COLO668 (cell line): Measurements from ENCODE around the gene PNP.

Source experiments
- DNase-seq: peaks from one replicate; lab custom pipeline; 2025; ENCODE audit not compliant: unreplicated experiment; lab: John Stamatoyannopoulos, UW

The PNP gene

DNA sequence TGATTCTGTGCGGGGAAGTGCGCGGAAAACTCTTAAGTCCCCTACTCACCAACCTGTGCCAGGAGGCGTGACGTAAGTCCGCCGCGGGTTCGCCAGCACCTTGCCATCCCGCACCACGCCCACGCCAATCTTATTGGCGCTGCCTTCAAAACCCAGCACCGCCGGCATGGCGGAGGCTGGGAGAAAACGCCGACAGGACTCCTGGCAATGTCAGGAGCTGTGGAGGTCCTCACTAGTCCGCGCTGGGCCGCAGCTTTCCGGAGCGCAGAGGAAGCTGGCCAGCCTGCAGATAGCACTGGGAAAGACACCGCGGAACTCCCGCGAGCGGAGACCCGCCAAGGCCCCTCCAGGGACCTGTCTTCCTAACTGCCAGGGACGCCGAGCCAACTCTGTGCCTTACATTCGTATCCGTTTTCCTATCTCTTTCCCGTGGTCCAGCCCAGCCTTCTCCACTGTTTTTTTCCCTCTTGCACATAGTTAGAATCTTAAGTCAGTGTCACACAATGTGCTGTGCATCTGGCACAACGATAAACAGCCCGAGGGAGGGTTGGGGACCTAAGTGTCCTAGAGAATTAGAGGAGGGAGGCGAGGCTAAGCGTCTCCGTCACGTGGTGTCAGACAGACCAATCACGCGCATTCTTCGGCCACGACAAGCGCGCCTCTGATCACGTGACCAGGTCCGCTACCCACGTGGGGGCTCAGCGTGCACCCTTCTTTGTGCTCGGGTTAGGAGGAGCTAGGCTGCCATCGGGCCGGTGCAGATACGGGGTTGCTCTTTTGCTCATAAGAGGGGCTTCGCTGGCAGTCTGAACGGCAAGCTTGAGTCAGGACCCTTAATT is 14.5 kb upstream of the PNP start, which contains the start of the genes APEX1 and OSGEP:
TSS of gene APEX1 (plus strand) at position 711 of the 839 bp plus-strand sequence. CDS start 420 bp downstream, outside the sequence.
TSS of gene OSGEP (minus strand) at position 297 of the 839 bp plus-strand sequence. CDS start at position 168, 129 bp downstream.
- DNase-seq: peak; percentile 99

DNA sequence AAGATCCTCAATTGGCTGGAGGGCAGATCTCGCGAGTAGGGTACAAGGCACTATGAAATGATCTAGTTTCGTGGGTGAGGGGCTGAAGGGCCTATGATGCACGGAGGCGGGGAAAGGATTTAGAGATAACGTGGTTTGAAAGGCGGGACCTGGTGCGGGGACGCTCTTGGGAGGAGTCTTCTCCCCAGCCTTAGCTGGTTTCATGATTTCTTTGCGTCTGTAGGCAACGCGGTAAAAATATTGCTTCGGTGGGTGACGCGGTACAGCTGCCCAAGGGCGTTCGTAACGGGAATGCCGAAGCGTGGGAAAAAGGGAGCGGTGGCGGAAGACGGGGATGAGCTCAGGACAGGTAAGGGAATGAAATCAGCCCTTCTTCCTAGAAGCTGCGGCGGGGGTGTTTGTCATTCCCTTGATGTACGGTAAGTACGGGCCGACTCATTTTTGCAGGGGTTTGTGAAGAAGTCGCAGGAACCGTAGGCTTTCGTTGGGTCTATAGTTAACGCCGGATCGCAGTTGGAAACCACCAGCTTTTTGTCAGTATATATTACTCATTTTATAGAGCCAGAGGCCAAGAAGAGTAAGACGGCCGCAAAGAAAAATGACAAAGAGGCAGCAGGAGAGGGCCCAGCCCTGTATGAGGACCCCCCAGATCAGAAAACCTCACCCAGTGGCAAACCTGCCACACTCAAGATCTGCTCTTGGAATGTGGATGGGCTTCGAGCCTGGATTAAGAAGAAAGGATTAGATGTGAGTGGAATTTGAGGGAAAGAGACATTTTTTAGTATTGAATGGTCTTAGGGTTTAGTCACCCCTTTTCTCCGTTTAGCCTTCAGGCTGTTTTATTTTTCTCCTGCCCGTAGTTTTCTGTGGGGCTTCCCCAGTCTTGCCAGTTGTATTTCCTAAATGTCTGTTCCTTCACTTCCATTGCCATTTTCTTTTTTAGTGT is 13.6 kb upstream of the PNP start:
- DNase-seq: no peak

DNA sequence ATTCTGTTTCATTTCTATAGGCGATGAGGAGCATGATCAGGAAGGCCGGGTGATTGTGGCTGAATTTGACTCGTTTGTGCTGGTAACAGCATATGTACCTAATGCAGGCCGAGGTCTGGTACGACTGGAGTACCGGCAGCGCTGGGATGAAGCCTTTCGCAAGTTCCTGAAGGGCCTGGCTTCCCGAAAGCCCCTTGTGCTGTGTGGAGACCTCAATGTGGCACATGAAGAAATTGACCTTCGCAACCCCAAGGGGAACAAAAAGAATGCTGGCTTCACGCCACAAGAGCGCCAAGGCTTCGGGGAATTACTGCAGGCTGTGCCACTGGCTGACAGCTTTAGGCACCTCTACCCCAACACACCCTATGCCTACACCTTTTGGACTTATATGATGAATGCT is 12.2 kb upstream of the PNP start:
- no peak for DNase-seq

DNA sequence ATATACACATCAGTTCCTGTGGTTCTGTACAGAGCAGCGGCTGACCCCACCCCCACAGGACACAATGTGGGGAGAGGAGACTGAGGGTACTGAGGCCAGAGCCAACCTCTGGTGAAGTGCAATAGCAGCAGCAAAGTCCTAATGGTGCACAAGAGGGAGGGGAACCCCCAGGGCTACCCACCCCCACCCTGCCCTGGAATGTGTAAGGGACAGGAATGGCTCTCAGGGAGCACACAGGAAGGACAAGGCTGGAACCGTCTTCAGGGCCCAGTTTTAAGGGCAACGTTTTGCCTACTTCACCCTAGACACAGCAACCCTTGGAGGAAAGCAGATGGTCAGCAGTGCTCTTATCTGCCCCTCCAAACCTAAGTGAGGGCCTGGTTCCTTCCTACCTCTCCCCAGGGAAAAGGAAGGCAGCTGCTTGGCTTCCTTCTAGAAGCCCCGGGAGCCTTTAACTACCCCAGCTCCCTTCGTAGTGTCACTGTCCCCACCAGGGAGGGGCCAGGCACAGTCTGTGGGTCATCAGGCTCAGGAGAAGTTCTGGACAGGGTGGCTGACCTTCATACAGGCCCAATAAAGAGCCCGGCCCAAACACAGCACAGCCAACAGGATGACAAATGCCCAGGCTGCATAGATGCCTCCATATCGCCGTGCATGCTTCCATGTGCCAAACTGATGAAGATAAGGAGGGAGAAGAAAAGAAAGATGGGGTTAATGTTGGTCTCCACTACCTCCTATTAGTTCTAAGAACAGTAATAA is 11.0 kb upstream of the PNP start:
- no peak for DNase-seq

DNA sequence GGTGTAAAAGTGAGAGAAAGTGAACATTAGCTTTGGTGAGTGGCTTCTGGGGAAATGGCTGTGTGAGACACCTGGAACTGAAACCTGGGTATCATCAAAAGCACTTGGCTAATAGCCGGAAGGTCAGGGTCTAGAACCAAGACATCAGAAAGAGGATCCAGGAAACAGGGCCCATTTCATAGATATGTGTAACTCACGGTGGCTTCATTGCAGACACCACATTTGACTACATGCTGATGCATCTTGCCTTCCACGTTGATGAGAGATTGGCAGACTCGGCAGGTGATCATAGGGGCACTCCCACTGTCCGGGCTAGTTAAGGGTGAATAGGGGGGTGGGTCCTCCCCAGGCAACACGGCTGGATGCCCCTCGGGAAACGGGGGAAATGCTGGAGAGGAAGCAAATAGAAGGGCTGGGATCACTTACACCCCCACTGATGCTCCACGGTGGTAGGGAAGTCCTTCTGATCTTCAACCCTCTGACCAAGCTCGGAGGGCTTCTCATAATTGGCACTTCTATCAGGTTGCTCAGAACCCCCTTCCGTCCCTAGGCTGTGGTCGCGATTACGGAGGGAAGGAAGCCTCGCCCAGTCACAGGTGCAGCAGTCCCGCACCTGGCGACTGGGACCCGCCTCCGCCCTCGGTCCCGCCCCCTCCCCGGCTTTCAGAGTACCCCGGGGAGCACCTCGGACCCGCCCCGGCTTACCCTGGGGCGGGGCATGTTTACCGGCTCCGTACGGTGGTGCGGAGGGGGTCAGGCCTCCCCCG is 8.6 kb upstream of the PNP start:
- peak; percentile 88 for DNase-seq

DNA sequence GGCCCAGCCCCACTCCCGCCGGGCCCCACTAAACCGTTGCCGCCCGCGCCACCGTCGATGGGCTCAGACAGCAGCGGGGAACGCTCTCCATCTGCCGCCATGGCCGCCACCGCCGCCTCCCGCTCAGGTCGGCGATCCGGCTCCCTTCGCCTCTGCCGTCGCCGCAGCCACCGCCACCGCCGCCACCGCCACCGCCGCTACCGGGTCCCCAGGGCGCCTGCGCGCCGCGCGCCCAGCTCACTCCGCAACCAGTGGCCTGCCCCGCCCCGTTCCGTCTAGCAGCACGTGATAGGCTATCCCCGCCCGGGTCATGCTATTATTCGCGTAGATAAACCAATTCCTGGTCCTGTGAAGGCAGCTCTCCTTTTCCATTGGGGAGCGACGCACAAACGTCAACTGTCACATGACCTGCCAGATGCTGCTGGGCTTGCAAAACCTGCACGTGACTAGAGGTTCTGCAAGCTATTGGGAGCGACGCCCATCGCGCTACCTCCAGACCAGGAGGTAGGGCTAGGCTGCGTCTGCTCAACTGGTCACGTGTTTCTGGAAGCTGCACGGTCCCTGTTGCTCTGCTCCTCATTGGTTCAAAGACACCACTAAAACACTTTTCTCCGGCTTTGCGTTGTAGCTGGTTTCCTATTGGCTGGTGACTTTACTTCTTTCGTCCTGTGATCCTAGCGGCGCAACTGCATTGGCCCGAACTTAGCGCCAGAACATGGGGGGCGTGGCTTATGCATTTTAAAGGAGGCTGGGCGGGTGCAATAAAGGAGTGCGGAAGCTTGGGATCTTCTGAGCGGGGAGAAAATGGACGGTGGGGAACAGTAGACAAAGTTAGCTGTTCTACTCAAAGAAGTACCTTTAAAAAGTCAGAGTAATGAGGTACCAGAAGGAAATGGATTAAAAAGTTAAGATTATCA is 7.7 kb upstream of the PNP start, which contains the start of gene PIP4P1:
TSS of gene PIP4P1 (minus strand) at position 210 of the 917 bp plus-strand sequence. CDS start at position 101, 109 bp downstream.
- peak; percentile 100 for DNase-seq

DNA sequence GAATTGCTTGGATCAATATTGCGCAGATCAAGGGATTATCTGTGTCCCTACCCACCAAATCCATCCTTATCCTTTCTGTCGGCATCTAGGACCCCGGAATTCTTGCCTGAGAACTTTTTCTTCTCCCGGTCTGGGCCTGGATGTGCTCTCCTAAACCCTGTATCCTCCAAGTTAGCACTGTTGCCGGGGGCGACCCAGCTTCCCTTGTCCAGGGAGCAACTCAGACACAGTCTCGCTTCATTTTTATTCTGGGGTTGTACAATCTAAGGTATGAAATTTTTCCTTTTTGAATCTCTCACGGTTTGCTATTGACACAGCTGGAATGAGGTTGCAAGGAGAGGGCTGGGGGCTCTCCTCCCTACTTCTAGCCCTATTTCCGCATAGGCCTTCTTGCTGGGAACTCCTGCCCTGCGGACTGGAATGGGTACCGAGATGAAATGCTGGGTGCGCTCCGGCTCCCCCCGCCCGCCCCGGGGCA is 403 bp upstream of the PNP start:
- peak; percentile 67 for DNase-seq

DNA sequence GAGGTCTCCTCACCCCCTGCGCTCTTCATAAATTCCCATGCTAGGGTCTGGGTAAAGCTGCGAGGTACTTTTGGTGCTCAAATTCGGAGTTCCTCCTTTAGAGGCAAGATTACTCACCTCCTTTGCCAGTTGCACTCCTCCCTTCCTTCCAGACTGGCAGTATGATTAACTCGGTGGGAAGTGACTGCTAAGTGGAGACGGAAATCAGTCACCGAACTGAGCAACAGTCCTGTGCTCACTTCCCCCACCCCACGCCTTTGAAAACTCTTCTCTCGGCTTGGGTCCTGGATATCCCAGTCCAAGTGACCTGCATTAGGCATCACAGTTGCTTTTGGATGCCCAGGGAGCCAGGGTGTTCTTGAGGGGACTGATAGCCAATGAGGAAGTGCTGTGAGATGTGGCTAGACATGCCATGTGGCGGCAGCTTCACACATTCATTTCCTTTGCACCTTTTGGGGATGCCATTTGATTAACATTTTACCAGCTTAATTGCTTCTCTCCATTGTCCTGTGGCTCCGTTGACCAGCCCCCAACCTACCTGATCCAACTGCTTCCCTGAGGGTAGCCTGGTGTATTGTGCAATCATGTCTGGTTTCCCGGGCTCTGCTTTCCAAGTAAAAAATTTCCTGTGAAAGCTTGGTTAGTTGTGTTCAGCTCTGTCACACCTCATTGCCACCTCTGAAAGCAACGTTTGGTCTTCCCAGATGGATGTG is 840 bp downstream of the PNP start:
- DNase-seq: peak; percentile 52

DNA sequence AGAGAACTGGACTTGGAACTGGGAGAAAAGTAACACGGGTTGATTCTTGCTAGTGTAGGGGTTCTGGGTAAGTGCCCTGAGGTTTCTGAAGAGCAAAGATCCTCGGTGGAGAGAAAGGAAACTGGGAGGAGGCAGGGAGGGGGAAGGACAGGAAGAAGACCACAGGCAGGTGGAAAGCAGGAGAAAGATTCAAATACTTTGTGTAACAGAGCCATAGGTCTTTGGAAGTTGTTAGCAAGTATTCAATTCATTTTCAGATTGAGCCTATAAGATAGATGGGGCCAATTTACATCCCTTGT is 1.3 kb downstream of the PNP start:
- no peak for DNase-seq

DNA sequence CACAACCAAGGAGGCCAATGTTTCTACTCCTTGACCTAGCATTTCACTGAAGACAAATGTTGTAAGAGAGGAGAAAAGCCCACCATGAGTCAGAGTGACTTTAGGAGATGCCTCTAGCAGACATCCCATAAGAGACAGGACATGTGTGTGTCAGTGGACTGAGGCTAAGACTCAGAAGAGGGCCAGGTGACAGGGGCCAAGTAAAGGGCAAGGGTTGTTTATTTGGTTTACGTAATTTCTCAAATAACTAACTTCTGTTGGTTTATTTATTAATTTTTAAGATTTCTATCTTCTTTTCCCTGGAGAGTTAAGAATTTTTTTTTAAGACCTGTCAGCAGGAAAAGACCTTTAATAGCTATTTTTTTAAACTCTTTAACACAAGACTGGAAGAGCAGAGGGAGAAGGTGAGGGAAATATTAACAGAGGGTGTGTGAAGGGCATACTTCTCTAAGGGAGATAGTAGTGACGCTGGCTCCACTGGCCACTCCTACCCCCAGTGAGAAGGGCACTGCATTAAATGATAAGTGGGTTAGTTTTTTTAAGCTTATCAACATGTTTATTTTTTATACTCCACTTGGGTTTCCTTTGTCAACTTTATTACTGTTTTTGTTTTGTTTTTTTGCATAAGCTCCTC is 3.4 kb downstream of the PNP start:
- DNase-seq: no peak

DNA sequence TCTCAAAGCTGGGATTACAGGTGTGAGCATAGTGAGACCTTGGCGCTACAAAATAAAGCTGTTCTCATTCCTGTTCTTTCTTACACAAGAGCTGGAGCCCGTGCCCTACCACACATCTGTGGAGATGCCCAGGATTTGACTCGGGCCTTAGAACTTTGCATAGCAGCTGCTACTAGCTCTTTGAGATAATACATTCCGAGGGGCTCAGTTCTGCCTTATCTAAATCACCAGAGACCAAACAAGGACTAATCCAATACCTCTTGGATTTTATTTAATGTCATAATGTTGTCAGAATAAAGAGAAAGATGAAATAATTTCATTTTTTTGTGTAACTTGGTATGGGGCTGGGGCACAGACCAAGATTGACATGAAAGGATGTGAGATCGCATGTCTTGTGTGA is 7.6 kb downstream of the PNP start:
- no peak for DNase-seq

DNA sequence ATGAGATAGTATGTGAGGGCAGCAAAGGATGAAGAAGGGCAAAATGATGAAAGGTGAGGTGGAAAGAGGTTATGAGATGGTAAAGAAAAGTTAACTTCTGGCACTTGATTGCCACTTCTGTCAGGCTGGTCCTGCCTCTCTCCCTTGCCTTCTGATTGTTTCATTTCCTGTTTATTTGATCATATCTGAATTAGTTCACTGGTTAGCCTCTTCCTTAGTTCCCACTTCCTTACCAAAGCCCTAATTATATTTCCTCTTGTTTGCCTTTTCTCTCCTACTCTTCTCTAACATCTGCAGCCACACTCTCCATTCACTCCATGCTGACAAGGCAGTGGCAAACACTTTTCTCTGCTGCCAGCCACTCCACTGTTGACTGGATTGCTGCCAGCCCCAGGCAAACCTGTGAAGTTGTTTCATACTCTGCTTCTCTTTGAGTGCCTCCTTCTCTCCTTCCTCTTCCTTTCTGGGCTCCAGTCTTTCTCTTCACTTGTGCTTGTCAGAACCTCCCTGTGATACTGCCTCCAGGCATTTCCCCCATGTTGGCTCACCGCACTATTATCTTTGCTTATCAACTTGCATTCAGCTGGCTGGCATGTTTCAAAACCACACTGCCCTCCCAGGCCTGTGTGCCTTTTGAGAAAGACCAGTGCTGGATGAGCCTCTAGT is 8.1 kb downstream of the PNP start:
- DNase-seq: no peak

DNA sequence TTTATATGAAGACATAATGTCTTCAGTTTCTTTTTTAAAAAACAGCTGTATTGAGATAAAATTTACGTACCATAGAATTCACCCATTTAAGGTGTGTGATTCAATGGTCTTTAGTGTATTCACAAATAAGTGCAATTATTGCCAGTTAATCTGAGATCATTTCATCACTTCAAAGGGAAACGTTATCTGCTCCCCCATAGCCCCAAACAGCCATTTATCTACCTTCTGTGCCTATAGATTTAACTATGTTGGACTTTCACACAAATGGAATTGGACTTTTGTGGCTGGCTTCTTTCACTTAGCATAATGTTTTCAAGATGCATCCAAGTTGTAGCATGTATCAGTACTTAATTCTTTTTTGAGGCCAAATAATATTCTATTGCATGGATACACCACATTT is 9.7 kb downstream of the PNP start:
- DNase-seq: no peak

DNA sequence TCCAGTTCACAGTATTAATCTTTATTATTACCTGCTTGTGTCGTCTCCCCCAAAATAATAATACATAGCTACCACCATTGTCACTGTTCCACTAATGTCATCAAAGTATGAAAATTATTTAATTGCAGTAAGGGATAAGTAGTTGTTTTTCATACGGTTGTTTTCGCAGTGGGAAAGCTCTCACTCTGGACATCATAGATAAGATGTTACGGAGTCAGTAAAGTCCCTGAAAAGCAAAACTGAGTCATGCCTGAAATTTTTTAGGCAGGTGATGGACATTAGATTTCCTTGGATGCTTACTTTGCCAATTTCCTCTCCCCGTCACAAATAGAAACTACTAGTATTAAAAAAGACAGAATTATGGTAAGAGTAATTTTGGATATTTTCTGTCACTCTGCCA is 13.2 kb downstream of the PNP start:
- no peak for DNase-seq

DNA sequence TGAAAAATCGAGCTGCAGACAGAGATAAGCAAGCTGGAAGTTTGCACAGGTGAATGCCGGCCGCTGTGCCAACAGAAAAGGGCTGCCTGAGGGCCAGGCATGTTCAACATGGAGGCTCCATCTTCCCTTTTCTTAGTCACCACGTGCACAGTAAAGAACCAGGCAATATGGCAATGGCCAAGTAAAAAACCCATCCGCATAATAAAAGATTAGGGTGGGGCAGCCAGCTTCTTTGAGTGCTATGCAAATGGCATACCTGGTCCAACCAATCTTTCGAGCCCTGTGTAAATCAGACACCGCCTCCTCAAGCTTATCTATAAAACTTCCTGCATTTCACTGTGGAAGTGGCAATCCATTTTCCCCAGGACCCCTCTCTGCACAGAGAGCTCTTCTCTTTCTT is 16.7 kb downstream of the PNP start:
- no peak for DNase-seq

DNA sequence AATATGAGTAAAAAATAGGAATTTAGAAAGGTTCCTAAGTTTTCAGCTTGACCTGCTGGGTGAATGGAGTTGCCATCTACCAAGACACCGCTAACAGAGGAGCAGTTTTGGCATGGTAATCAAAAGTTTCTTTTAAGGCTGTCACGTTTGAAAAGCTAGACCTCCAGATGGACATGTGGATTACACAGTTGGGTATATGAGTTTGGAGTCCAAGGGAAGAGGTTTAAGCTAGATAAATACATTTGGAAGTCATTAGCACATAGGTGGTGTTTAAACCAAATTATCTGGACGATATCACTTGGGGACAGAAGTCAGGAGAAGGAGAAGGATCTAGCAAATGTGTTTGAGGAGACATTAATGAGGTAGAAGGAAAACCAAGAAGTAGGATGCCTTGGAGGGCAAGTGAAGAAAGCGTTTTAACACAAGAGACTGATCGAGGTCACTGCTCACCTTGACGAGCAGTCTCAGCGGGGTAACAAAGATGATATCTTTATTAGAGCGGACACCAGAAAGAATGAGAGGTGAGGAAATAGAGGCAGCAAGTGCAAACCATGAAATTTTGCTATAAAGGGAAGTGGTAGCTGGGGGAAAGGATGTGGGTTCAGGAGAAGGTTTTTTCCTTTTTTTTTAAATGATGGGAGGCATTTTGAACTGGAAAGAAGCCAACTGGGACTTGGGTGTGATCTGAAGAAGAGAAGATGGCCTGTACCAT is 17.6 kb downstream of the PNP start:
- DNase-seq: no peak

DNA sequence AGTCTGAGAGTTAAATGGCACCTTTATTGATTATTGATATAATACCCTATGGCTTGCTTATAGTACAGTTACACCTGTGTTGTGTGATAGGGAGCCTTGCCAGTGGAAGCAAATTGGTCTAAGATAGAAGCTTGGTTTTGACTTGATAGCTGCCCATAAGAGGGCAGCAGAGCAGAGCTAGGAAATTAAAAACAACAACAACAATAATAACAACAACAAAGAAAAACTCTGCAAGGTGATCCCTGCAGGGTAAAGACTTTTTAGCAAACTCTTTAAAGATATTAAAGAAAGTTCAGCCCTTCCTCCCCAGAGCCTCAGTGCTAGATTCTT is 18.2 kb downstream of the PNP start:
- no peak for DNase-seq
